ENCODE results near the gene NOXA1. TPM values are rescaled to one million over a fixed set of nuclear protein-coding genes. Genes with fewer than 3 reads are reported as not detected.
A peak's percentile ranks its signal among the peaks of the same experiment; 100 is the strongest.

Gene NOXA1
- polyA plus RNA-seq, 1 donor from 2014 or later: 1.7 TPM

GRCh38 chr9:137406876-137407589, 16.2 kb upstream of the NOXA1 start:
- TF ChIP-seq RAD21 (conservative IDR thresholded peaks at IDR 0.05): peak; percentile 77
- peak; percentile 65 for TF ChIP-seq SMC3 (conservative IDR thresholded peaks at IDR 0.05; ENCODE audit: poor library complexity)
- TF ChIP-seq, protein P1, sequence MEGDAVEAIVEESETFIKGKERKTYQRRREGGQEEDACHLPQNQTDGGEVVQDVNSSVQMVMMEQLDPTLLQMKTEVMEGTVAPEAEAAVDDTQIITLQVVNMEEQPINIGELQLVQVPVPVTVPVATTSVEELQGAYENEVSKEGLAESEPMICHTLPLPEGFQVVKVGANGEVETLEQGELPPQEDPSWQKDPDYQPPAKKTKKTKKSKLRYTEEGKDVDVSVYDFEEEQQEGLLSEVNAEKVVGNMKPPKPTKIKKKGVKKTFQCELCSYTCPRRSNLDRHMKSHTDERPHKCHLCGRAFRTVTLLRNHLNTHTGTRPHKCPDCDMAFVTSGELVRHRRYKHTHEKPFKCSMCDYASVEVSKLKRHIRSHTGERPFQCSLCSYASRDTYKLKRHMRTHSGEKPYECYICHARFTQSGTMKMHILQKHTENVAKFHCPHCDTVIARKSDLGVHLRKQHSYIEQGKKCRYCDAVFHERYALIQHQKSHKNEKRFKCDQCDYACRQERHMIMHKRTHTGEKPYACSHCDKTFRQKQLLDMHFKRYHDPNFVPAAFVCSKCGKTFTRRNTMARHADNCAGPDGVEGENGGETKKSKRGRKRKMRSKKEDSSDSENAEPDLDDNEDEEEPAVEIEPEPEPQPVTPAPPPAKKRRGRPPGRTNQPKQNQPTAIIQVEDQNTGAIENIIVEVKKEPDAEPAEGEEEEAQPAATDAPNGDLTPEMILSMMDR (IDR thresholded peaks at IDR 0.05; ENCODE audit: poor library complexity, severe bottlenecking): peak; percentile 83
- no peak for TF ChIP-seq TAF1 (IDR thresholded peaks at IDR 0.05; ENCODE audit: low read depth)
- no peak for TF ChIP-seq EP300 (conservative IDR thresholded peaks at IDR 0.05; ENCODE audit: poor library complexity, severe bottlenecking)
- TF ChIP-seq EZH2 (IDR thresholded peaks at IDR 0.05; ENCODE audit: borderline replicate concordance, insufficient read depth, low read length, poor library complexity, severe bottlenecking): no peak
- TF ChIP-seq POLR2AphosphoS5 (IDR thresholded peaks at IDR 0.05): no peak
- no peak for TF ChIP-seq REST (IDR thresholded peaks at IDR 0.05; ENCODE audit: borderline replicate concordance)
- TF ChIP-seq MXI1 (conservative IDR thresholded peaks at IDR 0.05; ENCODE audit: poor library complexity, severe bottlenecking): peak; percentile 31
- no peaks in the 10 kb centered on the region for H3K27me3 ChIP-seq (ENCODE audit: insufficient read depth, low read depth, low read length)
- H3K27ac ChIP-seq (ENCODE audit: low read length): no peak overlapping the region
- no peaks in the 10 kb centered on the region for H3K36me3 ChIP-seq (ENCODE audit: insufficient read depth, low read length)
- no peaks in the 10 kb centered on the region for H3K9me2 ChIP-seq (ENCODE audit: insufficient read depth, low read length)
- peak overlapping the region; percentile 58 for H3K4me3 ChIP-seq (ENCODE audit: low read length)
- H2AFZ ChIP-seq (ENCODE audit: low read depth, low read length): no peak overlapping the region
- H3K79me2 ChIP-seq (replicated peaks; ENCODE audit: insufficient read depth, low read length): no peaks in the 10 kb centered on the region
- H3K4me2 ChIP-seq (ENCODE audit: low read length): no peak overlapping the region
- H3F3A ChIP-seq (ENCODE audit: insufficient read depth, low read length, poor library complexity, severe bottlenecking): no peaks in the 10 kb centered on the region
- no peaks in the 10 kb centered on the region for H4K20me1 ChIP-seq (ENCODE audit: insufficient read depth)
- H3K9me3 ChIP-seq (ENCODE audit: low read length): no peaks in the 10 kb centered on the region
- H3K9ac ChIP-seq (ENCODE audit: low read length): peak overlapping the region; percentile 46

DNA sequence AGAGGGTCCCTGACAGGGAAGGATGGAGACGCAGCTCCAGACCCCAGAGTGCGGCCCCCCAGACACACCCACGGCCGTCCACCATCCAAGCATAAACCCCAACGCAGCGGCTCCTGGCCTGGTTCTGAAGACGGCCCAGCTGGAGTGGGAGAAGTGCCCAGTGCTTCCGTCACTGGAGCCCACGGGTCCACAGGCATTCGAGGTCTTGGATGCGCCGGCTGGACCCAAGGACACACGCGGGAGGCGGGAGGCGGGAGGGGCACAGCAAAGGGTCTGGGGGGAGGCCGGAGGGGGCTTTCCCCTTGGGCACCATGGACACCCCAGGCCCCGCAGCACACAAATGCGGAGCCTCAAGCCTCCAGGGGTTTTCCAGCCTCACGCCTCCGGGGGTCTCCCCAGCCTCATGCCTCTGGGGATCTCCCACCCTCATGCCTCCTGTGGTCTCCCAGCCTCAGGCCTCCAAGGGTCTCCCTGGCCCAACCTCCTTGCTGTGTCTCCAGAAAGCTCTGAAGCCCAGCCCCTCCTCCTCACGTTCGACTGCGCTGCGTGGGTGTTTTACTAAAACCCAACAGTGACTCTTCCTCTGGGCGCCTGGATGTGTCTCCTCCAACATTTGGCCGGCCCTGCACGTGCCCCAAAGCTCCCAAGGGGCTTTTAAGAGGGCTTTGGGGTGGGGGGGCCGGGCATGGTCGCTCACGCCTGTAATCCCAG, 15.4 kb upstream of the NOXA1 start:
- Histone ChIP-seq H3K79me2 (replicated peaks; ENCODE audit: insufficient read depth, low read length) (no peaks in the 10 kb centered on the region), H4K20me1 (ENCODE audit: insufficient read depth) (no peaks in the 10 kb centered on the region), H3K4me3 (ENCODE audit: low read length) (peak overlapping the region; percentile 58), H3K9ac (ENCODE audit: low read length) (no peak overlapping the region), H2AFZ (ENCODE audit: low read depth, low read length) (no peak overlapping the region), H3K4me2 (ENCODE audit: low read length) (no peak overlapping the region), H3K27me3 (ENCODE audit: insufficient read depth, low read depth, low read length) (no peaks in the 10 kb centered on the region), H3K9me2 (ENCODE audit: insufficient read depth, low read length) (no peaks in the 10 kb centered on the region), H3K9me3 (ENCODE audit: low read length) (no peaks in the 10 kb centered on the region), H3F3A (ENCODE audit: insufficient read depth, low read length, poor library complexity, severe bottlenecking) (no peaks in the 10 kb centered on the region), H3K27ac (ENCODE audit: low read length) (no peak overlapping the region), H3K36me3 (ENCODE audit: insufficient read depth, low read length) (no peaks in the 10 kb centered on the region)
- TF ChIP-seq RAD21 (conservative IDR thresholded peaks at IDR 0.05) (no peak), EZH2 (IDR thresholded peaks at IDR 0.05; ENCODE audit: borderline replicate concordance, insufficient read depth, low read length, poor library complexity, severe bottlenecking) (no peak)

Measured in neural cell (in vitro differentiated cells).